ENCODE measurements around the gene CFAP251.

CFAP251 gene

GRCh38 chr12:121892673-121893561 is 25.5 kb upstream of the CFAP251 start:
- no peak for DNase-seq (ENCODE audit: low spot score)
- in situ Hi-C loops (cut with MboI; ENCODE audit: low pct_unique_long_range_greater_than_20kb, low sequenced_read_pairs, unreplicated experiment): no loop called here
- no peak for TF ChIP-seq CTCF (IDR thresholded peaks at IDR 0.05; ENCODE audit: extremely low read depth, insufficient read depth, missing control alignments)

GRCh38 chr12:121893961-121894460 is 24.4 kb upstream of the CFAP251 start:
- in situ Hi-C loops (cut with MboI; ENCODE audit: low pct_unique_long_range_greater_than_20kb, low sequenced_read_pairs, unreplicated experiment): no loop called here
- DNase-seq (ENCODE audit: low spot score): no peak
- no peak for TF ChIP-seq CTCF (IDR thresholded peaks at IDR 0.05; ENCODE audit: extremely low read depth, insufficient read depth, missing control alignments)

- TF ChIP-seq CTCF (IDR thresholded peaks at IDR 0.05; ENCODE audit: extremely low read depth, insufficient read depth, missing control alignments): peak; percentile 26
- DNase-seq (ENCODE audit: low spot score): no peak
- in situ Hi-C loops (cut with MboI; ENCODE audit: low pct_unique_long_range_greater_than_20kb, low sequenced_read_pairs, unreplicated experiment): no loop called here
Measured at GRCh38 chr12:121894633-121895032, 23.8 kb upstream of the CFAP251 start.

- in situ Hi-C loops (cut with MboI; ENCODE audit: low pct_unique_long_range_greater_than_20kb, low sequenced_read_pairs, unreplicated experiment): no loop called here
Measured at GRCh38 chr12:121898287-121898686, 20.1 kb upstream of the CFAP251 start.

GRCh38 chr12:121899590-121899989 is 18.8 kb upstream of the CFAP251 start:
- DNase-seq (ENCODE audit: low spot score): no peak
- TF ChIP-seq CTCF (IDR thresholded peaks at IDR 0.05; ENCODE audit: extremely low read depth, insufficient read depth, missing control alignments): no peak
- in situ Hi-C loops (cut with MboI; ENCODE audit: low pct_unique_long_range_greater_than_20kb, low sequenced_read_pairs, unreplicated experiment): no loop called here

More at GRCh38 chr12:121898287-121898686, 20.1 kb upstream of the CFAP251 start:
- TF ChIP-seq CTCF (IDR thresholded peaks at IDR 0.05; ENCODE audit: extremely low read depth, insufficient read depth, missing control alignments): no peak
- DNase-seq (ENCODE audit: low spot score): no peak

- DNase-seq (ENCODE audit: low spot score): no peak
- in situ Hi-C loops (cut with MboI; ENCODE audit: low pct_unique_long_range_greater_than_20kb, low sequenced_read_pairs, unreplicated experiment): no loop called here
- TF ChIP-seq CTCF (IDR thresholded peaks at IDR 0.05; ENCODE audit: extremely low read depth, insufficient read depth, missing control alignments): no peak
Measured at GRCh38 chr12:121903202-121903601, 15.2 kb upstream of the CFAP251 start.
